Measurements from ENCODE around the gene MICALL2. TPM values are rescaled to one million over a fixed set of nuclear protein-coding genes. Genes with fewer than 3 reads are reported as not detected.

The MICALL2 gene
- total and polyA plus RNA-seq, 2 experiments from 2014 or later = 6.4 to 12.2 TPM

GRCh38 chr7:1489336-1489735 lies 30.1 kb upstream of the MICALL2 start:
- Histone ChIP-seq H3K4me2 (ENCODE audit: unreplicated experiment) (no peak overlapping the region), H3K9me2 (ENCODE audit: insufficient read depth) (no peaks in the 10 kb centered on the region), H3K4me3 (no peak overlapping the region), H3K4me1 (ENCODE audit: insufficient read depth) (no peaks in the 10 kb centered on the region), H3K79me2 (ENCODE audit: insufficient read depth) (no peaks in the 10 kb centered on the region), H3K9me3 (ENCODE audit: low read depth) (no peaks in the 10 kb centered on the region), H3K27me3 (replicated peaks; ENCODE audit: insufficient read depth) (no peaks in the 10 kb centered on the region), H3K27ac (no peak overlapping the region), H4K20me1 (ENCODE audit: insufficient read depth) (no peaks in the 10 kb centered on the region), H2AFZ (no peak overlapping the region), H3K36me3 (ENCODE audit: low read depth) (no peaks in the 10 kb centered on the region; the same call in 1 of the 2 replicates), H3K9ac (no peak overlapping the region), H3F3A (ENCODE audit: insufficient read depth) (no peaks in the 10 kb centered on the region)
- in situ Hi-C loops (cut with MboI) = no loop called here
- TF ChIP-seq EZH2phosphoT487 (IDR thresholded peaks at IDR 0.05; ENCODE audit: insufficient read depth, low read depth) (no peak), EZH2 (IDR thresholded peaks at IDR 0.05; ENCODE audit: insufficient read depth, poor library complexity, severe bottlenecking) (no peak)
- WGBS, 2 experiments (ENCODE audit: low coverage in 1 of 2, low lambda C conversion rate in 2 of 2, missing lambda C conversion rate in 2 of 2) = 98% methylated on average over 18 of the region's 18 CpGs
- no peak for DNase-seq

GRCh38 chr7:1488016-1488415 lies 28.7 kb upstream of the MICALL2 start:
- Histone ChIP-seq H3K27ac (no peak overlapping the region), H3K9me2 (ENCODE audit: insufficient read depth) (no peaks in the 10 kb centered on the region), H3F3A (ENCODE audit: insufficient read depth) (no peaks in the 10 kb centered on the region), H3K4me3 (no peak overlapping the region), H3K4me1 (ENCODE audit: insufficient read depth) (no peaks in the 10 kb centered on the region), H2AFZ (no peak overlapping the region), H4K20me1 (ENCODE audit: insufficient read depth) (no peaks in the 10 kb centered on the region), H3K9me3 (ENCODE audit: low read depth) (no peaks in the 10 kb centered on the region), H3K79me2 (ENCODE audit: insufficient read depth) (no peaks in the 10 kb centered on the region), H3K27me3 (replicated peaks; ENCODE audit: insufficient read depth) (no peaks in the 10 kb centered on the region), H3K36me3 (ENCODE audit: low read depth) (no peaks in the 10 kb centered on the region; the same call in 1 of the 2 replicates), H3K9ac (no peak overlapping the region), H3K4me2 (ENCODE audit: unreplicated experiment) (no peak overlapping the region)
- 89 to 91% methylated on average over 20 of the region's 20 CpGs for WGBS, 2 experiments (ENCODE audit: low coverage in 1 of 2, low lambda C conversion rate in 2 of 2, missing lambda C conversion rate in 2 of 2)
- TF ChIP-seq EZH2 (IDR thresholded peaks at IDR 0.05; ENCODE audit: insufficient read depth, poor library complexity, severe bottlenecking) (no peak), EZH2phosphoT487 (IDR thresholded peaks at IDR 0.05; ENCODE audit: insufficient read depth, low read depth) (no peak)
- no peak for DNase-seq
- in situ Hi-C loops (cut with MboI) = no loop called here

GRCh38 chr7:1487466-1487865 lies 28.2 kb upstream of the MICALL2 start:
- Histone ChIP-seq H3F3A (ENCODE audit: insufficient read depth) (no peaks in the 10 kb centered on the region), H3K9me2 (ENCODE audit: insufficient read depth) (no peaks in the 10 kb centered on the region), H3K4me2 (ENCODE audit: unreplicated experiment) (no peak overlapping the region), H3K79me2 (ENCODE audit: insufficient read depth) (no peaks in the 10 kb centered on the region), H3K9ac (no peak overlapping the region), H4K20me1 (ENCODE audit: insufficient read depth) (no peaks in the 10 kb centered on the region), H3K4me3 (no peak overlapping the region), H2AFZ (no peak overlapping the region), H3K9me3 (ENCODE audit: low read depth) (no peaks in the 10 kb centered on the region), H3K4me1 (ENCODE audit: insufficient read depth) (no peaks in the 10 kb centered on the region), H3K27ac (no peak overlapping the region), H3K36me3 (ENCODE audit: low read depth) (no peaks in the 10 kb centered on the region; the same call in 1 of the 2 replicates), H3K27me3 (replicated peaks; ENCODE audit: insufficient read depth) (no peaks in the 10 kb centered on the region)
- DNase-seq = no peak
- in situ Hi-C loops (cut with MboI) = no loop called here
- WGBS, 2 experiments (ENCODE audit: low coverage in 1 of 2, low lambda C conversion rate in 2 of 2, missing lambda C conversion rate in 2 of 2) = 94 to 95% methylated on average over 24 to 25 of the region's 25 CpGs
- TF ChIP-seq EZH2phosphoT487 (IDR thresholded peaks at IDR 0.05; ENCODE audit: insufficient read depth, low read depth) (no peak), EZH2 (IDR thresholded peaks at IDR 0.05; ENCODE audit: insufficient read depth, poor library complexity, severe bottlenecking) (no peak)

- no peaks in the 10 kb centered on the region for H3K9me2 ChIP-seq (ENCODE audit: insufficient read depth)
- no peak overlapping the region for H3K4me2 ChIP-seq (ENCODE audit: unreplicated experiment)
- no peaks in the 10 kb centered on the region for H3K9me3 ChIP-seq (ENCODE audit: low read depth)
- H3K4me1 ChIP-seq (ENCODE audit: insufficient read depth) = no peaks in the 10 kb centered on the region
- no peak for DNase-seq
- no peaks in the 10 kb centered on the region for H3K79me2 ChIP-seq (ENCODE audit: insufficient read depth)
- no peaks in the 10 kb centered on the region for H3K27me3 ChIP-seq (replicated peaks; ENCODE audit: insufficient read depth)
- in situ Hi-C loops (cut with MboI) = no loop called here
- H3F3A ChIP-seq (ENCODE audit: insufficient read depth) = no peaks in the 10 kb centered on the region
- H4K20me1 ChIP-seq (ENCODE audit: insufficient read depth) = no peaks in the 10 kb centered on the region
- TF ChIP-seq EZH2phosphoT487 (IDR thresholded peaks at IDR 0.05; ENCODE audit: insufficient read depth, low read depth) (no peak), EZH2 (IDR thresholded peaks at IDR 0.05; ENCODE audit: insufficient read depth, poor library complexity, severe bottlenecking) (no peak)
- WGBS, 2 experiments (ENCODE audit: low coverage in 1 of 2, low lambda C conversion rate in 2 of 2, missing lambda C conversion rate in 2 of 2) = 93 to 96% methylated on average over 10 to 23 of the region's 23 CpGs
- H3K9ac ChIP-seq = no peak overlapping the region
- H3K4me3 ChIP-seq = no peak overlapping the region
- no peaks in the 10 kb centered on the region; the same call in 1 of the 2 replicates for H3K36me3 ChIP-seq (ENCODE audit: low read depth)
- no peak overlapping the region for H2AFZ ChIP-seq
- H3K27ac ChIP-seq = no peak overlapping the region
Observed at GRCh38 chr7:1486571-1486970, 27.3 kb upstream of the MICALL2 start.

GRCh38 chr7:1485156-1485555 lies 25.9 kb upstream of the MICALL2 start:
- in situ Hi-C loops (cut with MboI) = no loop called here
- Histone ChIP-seq H3K4me1 (ENCODE audit: insufficient read depth) (no peaks in the 10 kb centered on the region), H3F3A (ENCODE audit: insufficient read depth) (no peaks in the 10 kb centered on the region), H3K27ac (no peak overlapping the region), H4K20me1 (ENCODE audit: insufficient read depth) (no peaks in the 10 kb centered on the region), H3K9me2 (ENCODE audit: insufficient read depth) (no peaks in the 10 kb centered on the region), H3K9ac (no peak overlapping the region), H3K4me3 (no peak overlapping the region), H3K36me3 (ENCODE audit: low read depth) (no peaks in the 10 kb centered on the region; the same call in 1 of the 2 replicates), H3K27me3 (replicated peaks; ENCODE audit: insufficient read depth) (no peaks in the 10 kb centered on the region), H3K9me3 (ENCODE audit: low read depth) (no peaks in the 10 kb centered on the region), H3K79me2 (ENCODE audit: insufficient read depth) (no peaks in the 10 kb centered on the region), H3K4me2 (ENCODE audit: unreplicated experiment) (no peak overlapping the region), H2AFZ (no peak overlapping the region)
- WGBS, 2 experiments (ENCODE audit: low coverage in 1 of 2, low lambda C conversion rate in 2 of 2, missing lambda C conversion rate in 2 of 2) = 97 to 100% methylated on average over 8 to 19 of the region's 19 CpGs
- TF ChIP-seq EZH2phosphoT487 (IDR thresholded peaks at IDR 0.05; ENCODE audit: insufficient read depth, low read depth) (no peak), EZH2 (IDR thresholded peaks at IDR 0.05; ENCODE audit: insufficient read depth, poor library complexity, severe bottlenecking) (no peak)
- DNase-seq = no peak
